ENCODE data around the gene MIGA2.

- no peak for TF ChIP-seq POLR2A (IDR thresholded peaks at IDR 0.05)
- no peak for TF ChIP-seq CTCF (IDR thresholded peaks at IDR 0.05)
These were observed 40.6 kb upstream of the MIGA2 start for GRCh38 chr9:128995791-128996190.

Measured in esophagus squamous epithelium (tissue), 4 donors.